HG03460 (cell line): ENCODE measurements around the gene DLL4.

Experiments used
- ATAC-seq: cut with Tn5 transposase; IDR thresholded peaks from one replicate; pipeline ENCODE4 v1.9.1; 2021; ENCODE audit not compliant: unreplicated experiment

DLL4 gene

DNA sequence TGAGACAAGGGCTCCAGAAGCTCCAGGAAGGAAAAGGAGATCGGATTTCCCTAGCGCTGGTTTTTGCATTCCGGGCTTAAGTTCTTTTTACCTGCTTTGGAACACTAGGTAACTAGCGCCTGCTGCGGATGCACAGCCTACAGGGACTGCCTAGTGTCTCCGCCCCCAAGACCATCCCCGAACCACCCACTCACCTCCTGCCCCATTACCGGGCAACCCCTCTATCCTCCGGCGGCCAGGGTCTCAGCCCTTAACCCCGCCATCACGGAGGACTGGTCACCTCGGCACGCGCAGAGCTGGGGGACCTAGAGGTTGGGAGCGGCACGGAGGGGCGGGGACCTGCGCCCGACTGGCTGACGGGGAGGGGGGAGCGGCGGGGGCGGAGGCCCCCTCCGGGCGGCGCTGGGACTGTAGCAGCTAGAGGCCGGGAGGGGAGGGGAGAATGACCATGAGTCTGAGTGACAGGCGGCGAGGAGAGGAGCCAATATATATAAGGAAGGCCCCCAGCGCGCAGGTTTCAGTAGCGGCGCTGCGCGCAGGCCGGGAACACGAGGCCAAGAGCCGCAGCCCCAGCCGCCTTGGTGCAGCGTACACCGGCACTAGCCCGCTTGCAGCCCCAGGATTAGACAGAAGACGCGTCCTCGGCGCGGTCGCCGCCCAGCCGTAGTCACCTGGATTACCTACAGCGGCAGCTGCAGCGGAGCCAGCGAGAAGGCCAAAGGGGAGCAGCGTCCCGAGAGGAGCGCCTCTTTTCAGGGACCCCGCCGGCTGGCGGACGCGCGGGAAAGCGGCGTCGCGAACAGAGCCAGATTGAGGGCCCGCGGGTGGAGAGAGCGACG is at the start of gene DLL4:
DLL4 (plus strand) TSS at position 520 of the 839 bp plus-strand sequence. CDS start 329 bp downstream, outside the sequence.
- ATAC-seq = no peak

GRCh38 chr15:40879609-40880008 is 49.5 kb upstream of the DLL4 start:
- no peak for ATAC-seq

DNA sequence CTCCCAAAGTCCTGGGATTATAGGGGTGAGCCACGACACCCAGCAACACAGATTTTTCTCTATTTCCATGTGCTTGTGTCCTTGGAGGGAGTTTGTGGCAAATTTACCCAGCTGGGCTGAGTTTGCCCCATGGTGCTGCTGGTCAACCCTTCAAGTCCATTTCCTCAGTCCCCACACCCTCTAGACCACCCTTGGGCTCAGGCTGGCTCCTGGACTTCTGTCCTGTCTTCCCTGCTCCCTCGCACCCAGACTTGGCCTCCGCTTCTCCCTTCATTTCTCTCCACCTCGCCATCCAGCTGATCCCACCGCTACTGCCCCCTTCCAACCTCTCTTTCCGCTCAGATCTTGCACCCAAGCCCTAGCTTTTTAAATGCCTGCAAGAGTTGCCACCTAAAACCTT is 47.8 kb upstream of the DLL4 start:
- ATAC-seq = no peak

- ATAC-seq = no peak
Observed at GRCh38 chr15:40886586-40886985, 42.6 kb upstream of the DLL4 start.

GRCh38 chr15:40889112-40889511 is 40.0 kb upstream of the DLL4 start:
- ATAC-seq = no peak

DNA sequence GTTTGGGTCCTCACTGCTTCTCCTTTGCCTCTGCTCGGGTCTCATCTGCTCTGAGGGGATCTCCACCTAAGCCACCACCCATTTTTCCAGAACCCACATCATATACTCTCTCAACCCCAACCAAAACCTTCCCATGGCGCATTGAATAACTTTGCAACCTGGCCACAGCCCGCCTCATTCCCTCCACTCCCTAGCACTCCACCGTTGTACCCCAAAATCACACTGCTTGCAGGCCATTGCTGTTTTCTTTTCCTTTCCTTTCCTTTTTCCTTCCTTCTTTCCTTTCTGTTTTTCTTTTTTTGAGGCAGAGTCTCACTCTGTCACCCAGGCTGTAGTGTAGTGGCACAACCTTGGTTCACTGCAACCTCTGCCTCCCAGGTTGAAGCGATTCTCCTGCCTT is 38.0 kb upstream of the DLL4 start:
- ATAC-seq = no peak

DNA sequence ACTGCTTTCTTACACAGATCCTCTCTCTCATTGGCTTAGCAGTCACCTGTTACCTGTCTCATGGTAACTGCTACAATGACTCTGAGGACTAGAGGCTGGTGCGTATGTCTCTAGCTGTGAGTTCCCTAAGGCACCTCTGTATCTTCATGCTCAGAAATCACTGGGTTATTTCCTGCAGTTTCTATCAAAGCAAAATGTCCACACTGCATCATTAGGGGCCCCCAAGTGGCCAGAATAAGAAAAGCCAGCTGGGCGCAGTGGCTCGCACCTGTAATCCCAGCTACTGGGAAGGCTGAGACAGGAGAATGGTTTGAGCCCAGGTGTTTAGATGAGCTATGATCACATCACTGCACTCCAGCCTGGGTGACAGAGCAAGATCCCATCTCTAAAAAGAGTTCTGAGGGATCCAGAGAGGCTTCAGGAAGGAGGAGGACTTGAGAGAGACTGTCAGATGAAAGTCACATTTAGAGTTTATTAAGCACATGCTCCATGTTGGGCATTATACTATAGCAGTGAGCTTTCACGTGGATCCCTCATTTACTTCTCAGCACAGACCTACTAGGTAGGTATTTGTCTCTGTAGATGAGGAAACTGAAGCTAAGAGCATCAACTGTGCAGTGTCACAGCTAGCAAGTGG is 37.2 kb upstream of the DLL4 start:
- ATAC-seq = no peak

- no peak for ATAC-seq
Observed at GRCh38 chr15:40892447-40893012, 36.6 kb upstream of the DLL4 start.

- ATAC-seq = no peak
Observed at GRCh38 chr15:40893019-40893670, 36.0 kb upstream of the DLL4 start.

- ATAC-seq = peak; percentile 80
Observed at GRCh38 chr15:40893733-40894680, 35.1 kb upstream of the DLL4 start, which contains the start of gene VPS18. Gene VPS18 (plus strand): TSS chr15:40894450. CDS start chr15:40894769, 319 bp downstream.

GRCh38 chr15:40894681-40895448 is 34.3 kb upstream of the DLL4 start:
- ATAC-seq = peak; percentile 41

DNA sequence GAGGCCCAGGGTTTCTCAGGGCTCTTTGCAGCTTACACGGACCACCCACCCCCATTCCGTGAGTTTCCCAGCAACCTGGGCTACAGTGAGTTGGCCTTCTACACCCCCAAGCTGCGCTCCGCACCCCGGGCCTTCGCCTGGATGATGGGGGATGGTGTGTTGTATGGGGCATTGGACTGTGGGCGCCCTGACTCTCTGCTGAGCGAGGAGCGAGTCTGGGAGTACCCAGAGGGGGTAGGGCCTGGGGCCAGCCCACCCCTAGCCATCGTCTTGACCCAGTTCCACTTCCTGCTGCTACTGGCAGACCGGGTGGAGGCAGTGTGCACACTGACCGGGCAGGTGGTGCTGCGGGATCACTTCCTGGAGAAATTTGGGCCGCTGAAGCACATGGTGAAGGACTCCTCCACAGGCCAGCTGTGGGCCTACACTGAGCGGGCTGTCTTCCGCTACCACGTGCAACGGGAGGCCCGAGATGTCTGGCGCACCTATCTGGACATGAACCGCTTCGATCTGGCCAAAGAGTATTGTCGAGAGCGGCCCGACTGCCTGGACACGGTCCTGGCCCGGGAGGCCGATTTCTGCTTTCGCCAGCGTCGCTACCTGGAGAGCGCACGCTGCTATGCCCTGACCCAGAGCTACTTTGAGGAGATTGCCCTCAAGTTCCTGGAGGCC is 29.5 kb upstream of the DLL4 start:
- no peak for ATAC-seq

DNA sequence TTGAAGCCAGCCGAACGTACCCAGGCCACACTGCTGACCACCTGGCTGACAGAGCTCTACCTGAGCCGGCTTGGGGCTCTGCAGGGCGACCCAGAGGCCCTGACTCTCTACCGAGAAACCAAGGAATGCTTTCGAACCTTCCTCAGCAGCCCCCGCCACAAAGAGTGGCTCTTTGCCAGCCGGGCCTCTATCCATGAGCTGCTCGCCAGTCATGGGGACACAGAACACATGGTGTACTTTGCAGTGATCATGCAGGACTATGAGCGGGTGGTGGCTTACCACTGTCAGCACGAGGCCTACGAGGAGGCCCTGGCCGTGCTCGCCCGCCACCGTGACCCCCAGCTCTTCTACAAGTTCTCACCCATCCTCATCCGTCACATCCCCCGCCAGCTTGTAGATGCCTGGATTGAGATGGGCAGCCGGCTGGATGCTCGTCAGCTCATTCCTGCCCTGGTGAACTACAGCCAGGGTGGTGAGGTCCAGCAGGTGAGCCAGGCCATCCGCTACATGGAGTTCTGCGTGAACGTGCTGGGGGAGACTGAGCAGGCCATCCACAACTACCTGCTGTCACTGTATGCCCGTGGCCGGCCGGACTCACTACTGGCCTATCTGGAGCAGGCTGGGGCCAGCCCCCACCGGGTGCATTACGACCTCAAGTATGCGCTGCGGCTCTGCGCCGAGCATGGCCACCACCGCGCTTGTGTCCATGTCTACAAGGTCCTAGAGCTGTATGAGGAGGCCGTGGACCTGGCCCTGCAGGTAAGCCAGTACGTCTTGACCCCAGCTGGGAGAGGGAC is 28.7 kb upstream of the DLL4 start:
- ATAC-seq = no peak

DNA sequence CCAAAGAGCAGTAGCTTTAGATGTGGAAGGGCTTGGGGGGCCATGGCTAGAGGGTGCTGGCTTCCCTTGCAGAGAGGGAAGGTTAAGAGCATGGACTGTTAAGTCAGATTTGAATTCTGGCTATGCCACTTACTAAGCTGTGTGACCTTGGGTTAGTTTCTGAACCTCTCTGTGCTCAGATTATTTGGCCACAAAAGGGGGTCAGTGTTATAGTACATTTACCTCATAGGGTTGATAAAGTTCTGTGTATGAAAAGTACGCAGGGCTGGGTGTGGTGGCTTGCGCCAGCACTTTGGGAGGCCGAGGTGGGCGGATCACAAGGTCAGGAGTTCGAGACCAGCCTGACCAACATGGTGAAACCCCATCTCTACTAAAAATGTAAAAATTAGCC is 28.1 kb upstream of the DLL4 start:
- no peak for ATAC-seq

DNA sequence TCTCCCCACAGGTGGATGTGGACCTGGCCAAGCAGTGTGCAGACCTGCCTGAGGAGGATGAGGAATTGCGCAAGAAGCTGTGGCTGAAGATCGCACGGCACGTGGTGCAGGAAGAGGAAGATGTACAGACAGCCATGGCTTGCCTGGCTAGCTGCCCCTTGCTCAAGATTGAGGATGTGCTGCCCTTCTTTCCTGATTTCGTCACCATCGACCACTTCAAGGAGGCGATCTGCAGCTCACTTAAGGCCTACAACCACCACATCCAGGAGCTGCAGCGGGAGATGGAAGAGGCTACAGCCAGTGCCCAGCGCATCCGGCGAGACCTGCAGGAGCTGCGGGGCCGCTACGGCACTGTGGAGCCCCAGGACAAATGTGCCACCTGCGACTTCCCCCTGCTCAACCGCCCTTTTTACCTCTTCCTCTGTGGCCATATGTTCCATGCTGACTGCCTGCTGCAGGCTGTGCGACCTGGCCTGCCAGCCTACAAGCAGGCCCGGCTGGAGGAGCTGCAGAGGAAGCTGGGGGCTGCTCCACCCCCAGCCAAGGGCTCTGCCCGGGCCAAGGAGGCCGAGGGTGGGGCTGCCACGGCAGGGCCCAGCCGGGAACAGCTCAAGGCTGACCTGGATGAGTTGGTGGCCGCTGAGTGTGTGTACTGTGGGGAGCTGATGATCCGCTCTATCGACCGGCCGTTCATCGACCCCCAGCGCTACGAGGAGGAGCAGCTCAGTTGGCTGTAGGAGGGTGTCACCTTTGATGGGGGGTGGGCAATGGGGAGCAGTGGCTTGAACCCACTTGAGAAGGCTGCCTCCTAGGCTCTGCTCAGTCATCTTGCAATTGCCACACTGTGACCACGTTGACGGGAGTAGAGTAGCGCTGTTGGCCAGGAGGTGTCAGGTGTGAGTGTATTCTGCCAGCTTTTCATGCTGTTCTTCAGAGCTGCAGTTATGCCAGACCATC is 26.3 kb upstream of the DLL4 start:
- ATAC-seq = no peak

DNA sequence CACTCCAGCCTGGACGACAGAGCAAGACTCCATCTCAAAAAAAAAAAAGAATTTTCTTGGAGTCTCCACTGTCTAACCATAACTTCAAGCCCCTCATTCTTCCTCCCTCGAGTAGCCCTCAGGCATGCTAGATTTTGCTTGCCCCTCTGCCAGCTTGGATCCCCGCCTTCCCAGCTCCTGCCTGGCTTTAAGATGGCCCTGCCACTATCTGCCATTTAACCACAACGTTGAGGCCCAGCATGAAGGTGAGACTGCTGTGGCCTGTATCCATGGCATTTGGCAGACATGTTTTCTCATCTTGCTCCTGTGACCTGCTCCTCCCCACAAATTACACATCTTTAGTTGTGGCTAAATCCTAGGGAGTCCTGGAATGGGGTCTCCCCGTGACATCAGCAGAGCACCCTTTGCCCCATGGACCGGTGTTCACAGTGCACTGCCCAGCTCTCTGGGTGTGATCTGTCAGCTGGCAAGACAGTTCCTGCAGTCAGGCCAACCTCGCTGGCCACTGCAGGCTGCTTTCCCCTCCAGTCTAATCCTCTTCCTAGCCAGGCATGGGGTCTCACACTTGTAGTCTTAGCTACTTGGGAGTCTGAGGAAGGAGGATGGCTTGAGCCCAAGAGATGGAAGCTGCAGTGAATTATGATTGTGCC is 24.5 kb upstream of the DLL4 start:
- ATAC-seq = no peak
